ENCODE measurements around the gene TYW1B.
"Not testable (repeated sequence)": the region's sequence is repeated elsewhere in the genome, so short reads cannot be mapped to it uniquely, and the experiment has no call there.

TYW1B gene

GRCh38 chr7:72626428-72627011 lies 201.5 kb downstream of the TYW1B start:
- DNase-seq (ENCODE audit: low read depth in 2 of 2): not testable (repeated sequence)

- not testable (repeated sequence) for DNase-seq (ENCODE audit: low read depth in 2 of 2)
Measured at GRCh38 chr7:72625721-72626423, 202.1 kb downstream of the TYW1B start.

- no peak for DNase-seq (ENCODE audit: low read depth in 2 of 2)
Measured at GRCh38 chr7:72622532-72622931, 205.5 kb downstream of the TYW1B start.

- DNase-seq (ENCODE audit: low read depth in 2 of 2): not testable (repeated sequence)
Measured at GRCh38 chr7:72621761-72622187, 206.2 kb downstream of the TYW1B start.

DNA sequence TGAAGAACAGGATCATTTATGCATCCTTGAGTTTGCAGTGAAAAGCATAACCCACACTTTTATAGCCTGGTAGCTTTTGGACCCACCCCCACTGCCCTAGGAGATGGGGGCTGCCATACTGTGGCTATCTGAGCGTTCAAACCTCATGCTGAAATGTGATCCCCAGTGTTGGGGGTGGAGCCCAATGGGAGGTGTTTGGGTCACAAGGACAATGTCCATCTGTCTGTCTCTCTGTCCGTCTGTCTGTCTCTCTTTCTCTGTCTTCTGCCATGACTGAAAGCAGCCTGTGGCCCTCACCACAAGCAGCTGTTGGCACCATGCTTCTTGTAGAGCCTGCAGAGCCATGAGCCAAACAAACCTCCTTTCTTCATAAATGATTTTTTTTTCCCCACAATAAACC lies 207.1 kb downstream of the TYW1B start:
- DNase-seq (ENCODE audit: low read depth in 2 of 2): not testable (repeated sequence)

DNA sequence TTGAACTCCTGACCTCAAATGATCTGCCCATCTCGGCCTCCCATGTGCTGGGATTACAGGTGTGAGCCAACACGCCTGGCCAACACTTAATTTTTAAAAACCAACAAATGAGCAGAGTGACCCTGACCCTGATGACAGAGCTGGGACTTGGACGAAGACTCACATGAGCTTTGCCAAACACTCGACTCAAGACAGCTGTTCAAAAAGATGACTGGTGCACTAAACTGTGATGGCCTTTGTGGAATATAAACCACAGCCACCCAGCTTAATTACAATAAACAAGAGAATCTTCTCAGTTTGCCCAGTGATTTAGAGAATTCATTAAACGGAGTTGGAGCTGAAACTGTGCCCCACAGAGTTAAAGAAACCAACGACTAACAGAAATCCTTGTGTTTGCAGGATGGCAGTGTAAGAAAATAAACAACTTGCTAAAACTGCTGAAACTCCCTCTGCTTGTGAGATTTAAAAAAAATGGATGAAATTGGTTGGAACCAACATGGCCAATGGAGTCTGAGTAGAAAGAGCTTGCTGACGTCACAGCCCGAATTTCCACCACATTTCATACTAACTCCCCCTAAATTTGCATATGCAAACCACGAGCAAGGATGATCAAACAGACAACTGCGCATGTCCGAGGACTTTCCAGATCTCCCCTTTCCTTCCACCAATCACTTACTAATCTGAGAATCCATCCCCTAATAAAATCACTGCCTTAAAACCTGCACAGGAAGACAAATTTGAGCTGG lies 209.4 kb downstream of the TYW1B start:
- not testable (repeated sequence) for DNase-seq (ENCODE audit: low read depth in 2 of 2)

DNA sequence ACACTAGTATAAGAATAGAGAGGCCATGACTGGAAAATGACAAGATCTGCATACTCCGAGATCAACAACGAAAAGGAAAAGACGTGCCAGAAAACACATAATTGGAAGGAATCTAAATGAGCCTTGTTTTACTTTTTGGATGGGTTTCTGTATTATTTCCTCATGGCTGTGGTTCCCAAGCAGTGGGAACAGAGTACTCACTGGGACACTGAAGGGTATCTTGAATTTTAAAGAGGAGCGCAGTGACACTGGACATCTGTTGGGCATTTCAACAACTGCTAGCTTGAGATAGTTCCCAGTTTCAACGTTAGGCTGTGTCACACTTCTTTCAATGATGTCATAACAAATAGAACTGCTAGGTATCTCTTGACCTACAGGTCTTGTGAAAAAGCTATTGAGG lies 218.2 kb downstream of the TYW1B start:
- DNase-seq (ENCODE audit: low read depth in 2 of 2): not testable (repeated sequence)

DNA sequence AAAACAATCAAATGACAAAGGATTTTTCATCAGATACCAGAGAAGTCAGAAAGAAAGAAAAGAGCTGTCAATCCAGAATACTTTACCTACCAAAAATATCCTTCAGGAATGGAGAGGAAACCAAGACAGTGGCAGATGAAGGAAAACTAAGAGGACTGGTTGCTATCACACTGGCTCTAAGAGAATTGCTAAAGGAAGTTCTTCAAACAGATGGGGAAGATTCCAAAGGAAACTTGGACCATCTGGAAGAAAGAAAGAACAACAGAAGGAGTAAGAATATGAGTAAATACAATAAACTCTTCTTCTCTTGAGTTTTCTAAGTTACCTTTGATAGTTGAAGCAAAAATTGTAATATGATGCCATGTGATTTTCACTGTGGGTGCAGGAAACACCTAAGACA lies 220.0 kb downstream of the TYW1B start:
- DNase-seq (ENCODE audit: low read depth in 2 of 2): not testable (repeated sequence)

- DNase-seq (ENCODE audit: low read depth in 2 of 2): not testable (repeated sequence)
Measured at GRCh38 chr7:72605863-72606431, 222.1 kb downstream of the TYW1B start.

GRCh38 chr7:72604771-72605611 lies 223.0 kb downstream of the TYW1B start:
- DNase-seq (ENCODE audit: low read depth in 2 of 2): not testable (repeated sequence)

DNA sequence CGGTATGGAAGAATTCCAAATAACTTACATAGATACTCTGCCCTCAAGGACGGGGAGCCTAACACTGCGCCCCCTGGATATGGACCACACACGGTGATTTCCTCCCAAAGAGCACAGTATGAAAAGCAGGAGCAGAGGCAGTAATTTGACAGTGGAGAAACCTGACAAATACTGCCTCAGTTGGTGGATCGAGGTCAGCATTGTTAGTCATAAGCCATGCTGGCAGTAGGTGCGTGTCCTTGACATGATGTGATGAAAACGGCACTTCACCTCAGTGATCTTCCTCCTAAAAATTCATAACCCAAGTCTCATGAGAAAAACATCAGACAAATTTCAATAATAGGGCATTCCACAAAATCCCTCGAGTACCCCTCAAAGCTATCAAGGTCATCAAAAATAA lies 224.5 kb downstream of the TYW1B start:
- not testable (repeated sequence) for DNase-seq (ENCODE audit: low read depth in 2 of 2)

GRCh38 chr7:72603073-72603472 lies 224.9 kb downstream of the TYW1B start:
- no peak for DNase-seq (ENCODE audit: low read depth in 2 of 2)

GRCh38 chr7:72601683-72602082 lies 226.3 kb downstream of the TYW1B start:
- DNase-seq (ENCODE audit: low read depth in 2 of 2): not testable (repeated sequence)

- DNase-seq (ENCODE audit: low read depth in 2 of 2): not testable (repeated sequence)
Measured at GRCh38 chr7:72590023-72590422, 238.0 kb downstream of the TYW1B start.

- not testable (repeated sequence) for DNase-seq (ENCODE audit: low read depth in 2 of 2)
Measured at GRCh38 chr7:72587267-72587666, 240.7 kb downstream of the TYW1B start.

DNA sequence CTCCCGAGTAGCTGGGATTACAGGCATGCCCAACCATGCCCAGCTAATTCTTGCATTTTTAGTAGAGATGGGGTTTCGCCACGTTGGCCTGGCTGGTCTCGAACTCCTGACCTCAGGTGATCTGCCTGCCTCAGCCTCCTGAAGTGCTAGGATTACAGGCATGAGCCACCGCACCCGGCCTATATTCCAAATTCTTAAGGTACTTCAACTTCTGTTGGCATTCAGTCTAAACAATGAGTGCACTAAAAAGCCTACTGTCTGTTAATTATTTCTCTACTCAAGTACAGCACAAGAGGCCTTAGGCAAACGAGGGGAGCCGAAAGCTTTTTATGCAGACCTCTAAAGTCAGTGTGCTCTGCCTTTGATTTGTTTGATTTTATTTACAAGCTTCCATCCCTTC lies 243.4 kb downstream of the TYW1B start:
- not testable (repeated sequence) for DNase-seq (ENCODE audit: low read depth in 2 of 2)

- DNase-seq (ENCODE audit: low read depth in 2 of 2): not testable (repeated sequence)
Measured at GRCh38 chr7:72583620-72584361, 244.2 kb downstream of the TYW1B start.

- not testable (repeated sequence) for DNase-seq (ENCODE audit: low read depth in 2 of 2)
Measured at GRCh38 chr7:72580142-72580770, 247.7 kb downstream of the TYW1B start.

DNA sequence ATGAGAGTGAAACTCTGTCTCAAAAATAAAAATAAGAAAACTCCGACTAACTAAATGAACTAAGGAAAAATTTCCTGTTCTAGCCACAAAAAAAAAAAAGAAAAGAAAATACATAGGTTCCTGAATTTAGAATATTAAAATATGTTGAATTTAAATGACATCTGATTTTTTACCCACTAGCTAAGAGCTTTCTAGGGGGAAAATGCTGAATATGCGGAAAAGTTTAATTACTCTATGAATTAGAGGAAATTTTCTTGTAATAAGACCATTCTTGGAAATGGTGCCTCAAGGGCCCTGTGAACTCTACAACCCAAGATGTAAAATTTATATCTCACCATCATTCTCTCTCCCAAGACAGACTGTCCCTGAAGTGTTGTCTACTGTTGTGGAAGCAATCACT lies 250.9 kb downstream of the TYW1B start:
- DNase-seq (ENCODE audit: low read depth in 2 of 2): no peak

- not testable (repeated sequence) for DNase-seq (ENCODE audit: low read depth in 2 of 2)
Measured at GRCh38 chr7:72561988-72562387, 266.0 kb downstream of the TYW1B start.
